HS-27A (cell line): ENCODE data around the gene NOTCH2NLA.
"Not testable (repeated sequence)": the region's sequence is repeated elsewhere in the genome, so short reads cannot be mapped to it uniquely, and the experiment has no call there.

Experiments used
- DNase-seq: peaks from one replicate; pipeline ENCODE4 v3.0.0-alpha.2; 2012; ENCODE audit warnings: low read depth, missing footprints

NOTCH2NLA gene

GRCh38 chr1:146228710-146229477, at the start of gene NOTCH2NLA:
Gene NOTCH2NLA (minus strand): TSS chr1:146229021. CDS start chr1:146189337, 39,684 bp downstream.
- not testable (repeated sequence) for DNase-seq

DNA sequence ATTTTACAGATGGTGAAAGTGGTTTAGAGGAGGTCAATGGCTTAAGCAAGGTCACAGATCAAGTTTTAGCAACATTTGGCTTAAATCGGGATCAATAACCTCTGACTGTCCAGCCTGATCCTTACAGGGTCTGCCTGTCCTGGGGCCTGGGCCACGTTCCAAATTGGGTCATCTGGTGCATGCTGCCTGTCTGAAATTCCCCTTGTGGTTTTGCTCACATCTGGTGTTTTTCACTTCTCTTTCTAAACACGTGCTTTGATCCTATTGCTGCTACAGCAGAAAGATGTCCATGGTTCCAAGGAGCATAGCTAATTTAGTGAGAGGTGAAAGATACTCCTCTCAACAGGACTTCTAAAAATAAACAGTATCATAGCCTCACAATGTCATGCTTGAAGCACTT, 49.5 kb upstream of the NOTCH2NLA start:
- not testable (repeated sequence) for DNase-seq

GRCh38 chr1:146277087-146277486, 48.3 kb upstream of the NOTCH2NLA start:
- DNase-seq = not testable (repeated sequence)

- not testable (repeated sequence) for DNase-seq
Observed at GRCh38 chr1:146274083-146274482, 45.3 kb upstream of the NOTCH2NLA start.

- not testable (repeated sequence) for DNase-seq
Observed at GRCh38 chr1:146273194-146273593, 44.4 kb upstream of the NOTCH2NLA start.

DNA sequence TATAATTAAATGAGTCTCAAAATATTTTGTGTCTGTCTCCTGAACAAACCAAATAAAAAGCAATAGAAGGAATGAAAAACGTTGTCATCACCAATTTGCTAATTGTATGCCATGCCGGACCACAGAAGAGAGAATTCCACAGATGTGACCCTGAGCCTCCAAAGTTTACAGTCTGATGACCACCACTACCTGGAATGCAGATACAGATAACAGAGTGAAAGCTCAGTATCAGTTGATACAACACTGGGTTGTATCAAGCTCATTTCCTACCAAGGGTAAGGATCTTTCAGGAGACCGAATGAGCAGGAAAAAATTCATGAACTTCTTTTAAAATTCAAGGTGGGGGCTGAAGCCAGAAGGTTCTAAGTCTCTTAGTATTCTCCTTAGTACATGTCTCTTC, 43.9 kb upstream of the NOTCH2NLA start:
- DNase-seq = not testable (repeated sequence)

GRCh38 chr1:146271977-146272376, 43.2 kb upstream of the NOTCH2NLA start:
- DNase-seq = not testable (repeated sequence)

DNA sequence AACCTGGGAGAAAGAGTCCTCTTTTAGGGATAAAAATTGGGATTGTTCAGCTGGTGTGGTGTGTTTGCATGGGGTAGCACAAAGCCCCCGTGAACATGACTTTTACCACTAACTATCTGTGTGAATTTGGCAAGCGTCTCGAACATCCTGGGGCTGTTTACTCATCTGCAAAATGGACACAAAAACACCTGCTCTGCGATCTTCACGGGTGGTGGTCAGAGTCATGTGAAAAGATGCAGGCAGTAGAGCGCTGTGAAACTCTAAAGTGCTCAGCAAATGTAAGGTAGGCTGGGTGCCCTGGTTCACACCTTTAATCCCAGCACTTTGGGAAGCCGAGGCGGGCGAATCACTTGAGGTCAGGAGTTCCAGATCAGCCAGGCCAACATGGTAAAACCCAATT, 41.3 kb upstream of the NOTCH2NLA start:
- DNase-seq = not testable (repeated sequence)

GRCh38 chr1:146266179-146266748, 37.4 kb upstream of the NOTCH2NLA start:
- not testable (repeated sequence) for DNase-seq

DNA sequence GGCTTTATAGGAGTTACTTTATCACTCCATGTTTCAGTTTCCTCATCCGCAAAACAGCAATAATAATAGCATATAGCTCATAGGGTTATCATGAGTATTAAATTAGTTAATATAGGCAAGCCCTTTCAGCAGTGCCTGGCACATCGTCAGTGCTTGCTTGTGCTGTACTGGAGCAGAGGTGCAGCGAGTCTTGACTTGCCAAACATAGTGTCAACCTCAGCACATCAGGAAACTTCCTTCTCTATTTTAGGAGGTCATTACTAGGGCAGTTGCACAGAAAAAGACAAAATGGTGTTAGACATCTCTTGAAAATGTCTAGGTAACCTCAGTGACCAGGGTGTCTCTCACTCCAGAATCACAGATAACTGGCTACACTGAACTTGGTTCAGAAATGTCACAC, 35.9 kb upstream of the NOTCH2NLA start:
- not testable (repeated sequence) for DNase-seq

- DNase-seq = not testable (repeated sequence)
Observed at GRCh38 chr1:146260006-146260730, 31.3 kb upstream of the NOTCH2NLA start.

GRCh38 chr1:146257992-146258552, 29.3 kb upstream of the NOTCH2NLA start:
- not testable (repeated sequence) for DNase-seq

DNA sequence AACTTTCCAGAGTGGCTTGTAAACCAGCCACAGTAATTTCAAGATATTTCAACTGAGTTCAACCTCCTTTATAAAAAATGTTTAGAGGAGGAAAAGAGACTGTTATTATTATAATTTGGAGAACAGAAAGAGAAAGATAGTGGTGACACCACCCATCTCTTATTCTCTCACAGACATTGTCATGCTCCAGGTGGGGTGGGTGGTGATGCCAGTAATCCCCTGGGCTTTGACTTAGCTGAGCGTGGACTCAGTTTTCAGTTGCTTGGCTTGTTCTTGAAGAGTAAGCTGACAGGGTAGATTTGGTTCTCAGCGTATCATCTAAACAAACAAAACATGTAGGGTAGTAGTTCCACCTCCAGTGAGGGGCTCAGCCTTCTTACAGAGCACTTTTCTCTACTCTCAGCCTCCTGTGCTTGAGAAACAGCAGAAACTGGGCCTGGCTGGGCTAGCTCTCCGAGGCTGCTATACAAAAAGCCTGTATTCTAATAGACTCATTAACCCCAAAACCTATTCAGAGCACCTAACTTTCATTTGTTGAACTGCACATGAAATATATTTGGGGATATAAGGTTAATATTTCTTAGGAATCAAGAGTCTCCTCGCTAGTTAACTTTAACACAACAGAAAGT, 25.9 kb upstream of the NOTCH2NLA start:
- DNase-seq = not testable (repeated sequence)

DNA sequence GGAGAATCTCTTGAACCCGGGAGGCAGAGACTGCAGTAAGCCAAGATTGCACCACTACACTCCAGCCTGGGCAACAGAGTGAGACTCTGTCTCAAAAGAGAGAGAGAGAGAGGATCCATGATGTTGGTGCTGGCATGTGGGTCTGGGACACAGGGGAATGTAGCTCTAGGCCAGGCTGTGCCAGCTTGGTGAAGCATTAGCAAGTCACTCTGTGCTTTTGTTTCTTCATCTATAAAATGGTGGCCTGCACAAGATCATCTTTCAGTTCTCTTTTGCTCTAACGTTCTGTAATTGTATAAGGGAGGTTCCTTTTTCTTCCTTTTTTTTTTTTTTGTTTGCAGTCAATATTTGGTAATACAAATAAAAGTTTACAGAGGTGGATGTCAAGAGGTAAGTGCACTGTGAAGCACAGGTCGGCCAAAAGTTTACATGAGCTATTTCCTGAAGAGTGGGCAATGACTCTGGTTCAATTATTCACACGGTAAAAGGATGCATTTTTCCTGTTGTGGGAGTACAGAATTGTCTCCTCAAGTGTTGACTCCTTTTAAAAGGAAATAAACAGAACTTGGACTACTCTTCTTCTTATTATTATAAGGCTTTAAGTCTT, 24.5 kb upstream of the NOTCH2NLA start:
- DNase-seq = not testable (repeated sequence)

- DNase-seq = not testable (repeated sequence)
Observed at GRCh38 chr1:146251523-146251922, 22.7 kb upstream of the NOTCH2NLA start.

DNA sequence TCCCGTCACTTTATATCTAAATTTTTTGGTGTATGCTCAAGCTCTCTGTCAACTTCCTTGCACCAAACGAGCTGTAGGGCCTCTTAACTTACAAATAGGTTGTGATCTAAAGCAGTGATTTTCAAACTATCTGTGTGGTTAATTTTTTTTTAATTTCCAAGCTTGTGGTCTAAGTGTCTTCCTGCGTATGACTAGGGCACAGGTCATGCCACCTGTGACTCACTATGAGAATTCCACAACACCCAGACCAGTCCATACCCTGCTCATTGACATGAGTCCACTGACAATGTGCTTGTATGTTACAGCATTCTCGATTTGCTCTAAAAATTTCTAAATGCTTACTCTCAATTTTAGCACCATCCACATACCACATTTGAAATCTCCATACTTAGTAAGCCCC, 19.8 kb upstream of the NOTCH2NLA start:
- not testable (repeated sequence) for DNase-seq

- not testable (repeated sequence) for DNase-seq
Observed at GRCh38 chr1:146236626-146237025, 7.8 kb upstream of the NOTCH2NLA start.

DNA sequence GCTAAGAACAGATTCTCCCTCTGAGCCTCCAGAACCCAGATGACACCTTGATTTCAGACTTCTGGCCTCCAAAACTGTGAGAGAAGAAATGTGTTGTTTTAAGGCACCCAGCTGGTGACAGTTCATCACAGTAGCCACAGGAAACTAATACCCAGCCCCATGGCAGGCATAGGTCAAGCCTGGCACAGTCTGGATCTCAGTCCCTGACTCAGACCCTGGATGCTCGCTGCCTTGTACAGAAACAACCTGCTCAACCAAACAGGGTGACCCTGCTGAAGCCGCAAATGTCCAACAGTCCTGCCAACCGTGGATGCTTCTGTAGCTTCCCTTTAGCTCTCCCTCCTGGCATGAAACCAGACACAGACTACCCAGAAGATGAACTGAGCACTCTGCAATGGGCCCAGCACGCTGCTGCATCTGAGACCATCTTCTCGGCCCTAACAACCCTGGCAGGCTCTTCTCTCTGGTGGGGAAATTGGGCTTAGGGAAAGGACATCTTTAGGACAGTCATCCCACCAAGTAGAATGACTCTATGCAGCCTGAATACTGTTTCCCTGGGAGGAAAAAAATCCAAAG, 7.3 kb upstream of the NOTCH2NLA start:
- not testable (repeated sequence) for DNase-seq

DNA sequence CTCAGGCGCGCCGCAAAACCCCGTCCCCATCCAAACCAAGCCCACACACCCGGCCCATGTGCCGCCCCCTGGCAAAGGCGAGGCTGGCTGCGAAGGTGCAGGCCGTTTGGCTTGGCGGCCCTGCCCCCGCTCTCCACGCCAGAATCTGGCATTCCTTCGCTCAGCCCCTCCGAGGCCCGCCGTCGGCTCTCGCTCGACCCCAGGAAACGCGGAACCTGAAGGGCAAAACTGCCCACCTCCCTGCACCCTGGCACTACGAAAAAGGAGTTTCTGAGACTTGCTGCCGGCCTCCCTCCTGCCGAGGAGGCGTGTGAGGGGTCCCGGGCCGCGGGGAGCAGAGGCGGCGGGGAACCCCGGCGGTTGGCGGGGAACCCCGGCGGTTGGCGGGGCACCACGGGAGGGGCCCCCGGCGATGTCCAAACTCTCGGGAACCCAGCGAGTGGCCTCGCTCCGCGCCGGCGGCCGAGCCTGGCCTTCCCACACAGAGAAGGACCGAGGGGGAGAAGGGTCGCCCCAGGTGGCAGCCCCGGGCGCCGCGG, 608 bp downstream of the NOTCH2NLA start:
- DNase-seq = not testable (repeated sequence)

DNA sequence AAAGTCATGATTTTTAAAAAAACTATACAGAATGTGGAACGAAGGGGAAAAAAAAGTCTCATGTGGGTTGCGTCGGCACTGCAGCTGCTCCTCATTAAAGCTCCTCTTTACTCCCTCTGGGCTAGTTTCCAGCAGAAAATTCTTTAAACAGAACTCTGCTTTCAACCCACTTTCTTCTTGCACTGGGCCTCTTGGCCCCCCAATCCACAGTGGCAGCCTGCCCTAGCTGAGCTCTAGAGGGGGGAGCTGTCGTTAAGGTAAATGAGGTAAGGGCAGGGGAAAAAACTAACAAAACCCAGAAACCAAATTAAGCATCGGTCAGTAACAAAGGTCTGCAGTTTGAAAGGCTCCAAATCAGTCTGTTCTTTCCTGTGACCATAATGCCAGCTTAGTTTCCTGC, 54.3 kb downstream of the NOTCH2NLA start:
- DNase-seq = not testable (repeated sequence)

DNA sequence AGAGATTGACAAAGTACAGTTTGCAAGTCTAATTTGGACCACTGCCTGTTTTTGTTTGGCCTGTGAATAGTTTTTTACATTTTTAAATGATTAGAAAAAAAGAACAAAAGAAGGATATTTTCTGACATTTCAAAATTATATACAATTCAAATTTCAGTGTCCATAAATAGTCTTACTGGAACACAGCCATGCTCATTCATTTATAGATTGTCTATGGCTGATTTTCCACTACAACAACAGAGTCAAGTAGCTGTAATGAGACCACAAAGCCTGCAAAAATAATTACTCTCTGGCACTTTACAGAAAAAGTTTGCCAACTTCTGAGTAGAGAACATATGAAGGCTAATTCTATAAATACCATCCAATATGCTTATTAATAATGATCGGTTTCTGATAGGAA, 61.1 kb downstream of the NOTCH2NLA start:
- DNase-seq = not testable (repeated sequence)
